GM12891 (cell line): Measurements from ENCODE around the gene CREB3L1.

Experiments used
- PAX5 ChIP-seq: IDR thresholded peaks from 2 replicates; pipeline ENCODE4 v1.6.1; 2011; ENCODE audit warnings: low read length, moderate library complexity, mild to moderate bottlenecking; ENCODE audit not compliant: insufficient read depth, severe bottlenecking
- POLR2A ChIP-seq: IDR thresholded peaks from 2 replicates; pipeline ENCODE4 v1.6.1; 2011; ENCODE audit warnings: low read depth, low read length, control low read depth
- TAF1 ChIP-seq: IDR thresholded peaks from 2 replicates; pipeline ENCODE4 v1.6.1; 2011; ENCODE audit warnings: low read depth, low read length, control low read depth

DNA sequence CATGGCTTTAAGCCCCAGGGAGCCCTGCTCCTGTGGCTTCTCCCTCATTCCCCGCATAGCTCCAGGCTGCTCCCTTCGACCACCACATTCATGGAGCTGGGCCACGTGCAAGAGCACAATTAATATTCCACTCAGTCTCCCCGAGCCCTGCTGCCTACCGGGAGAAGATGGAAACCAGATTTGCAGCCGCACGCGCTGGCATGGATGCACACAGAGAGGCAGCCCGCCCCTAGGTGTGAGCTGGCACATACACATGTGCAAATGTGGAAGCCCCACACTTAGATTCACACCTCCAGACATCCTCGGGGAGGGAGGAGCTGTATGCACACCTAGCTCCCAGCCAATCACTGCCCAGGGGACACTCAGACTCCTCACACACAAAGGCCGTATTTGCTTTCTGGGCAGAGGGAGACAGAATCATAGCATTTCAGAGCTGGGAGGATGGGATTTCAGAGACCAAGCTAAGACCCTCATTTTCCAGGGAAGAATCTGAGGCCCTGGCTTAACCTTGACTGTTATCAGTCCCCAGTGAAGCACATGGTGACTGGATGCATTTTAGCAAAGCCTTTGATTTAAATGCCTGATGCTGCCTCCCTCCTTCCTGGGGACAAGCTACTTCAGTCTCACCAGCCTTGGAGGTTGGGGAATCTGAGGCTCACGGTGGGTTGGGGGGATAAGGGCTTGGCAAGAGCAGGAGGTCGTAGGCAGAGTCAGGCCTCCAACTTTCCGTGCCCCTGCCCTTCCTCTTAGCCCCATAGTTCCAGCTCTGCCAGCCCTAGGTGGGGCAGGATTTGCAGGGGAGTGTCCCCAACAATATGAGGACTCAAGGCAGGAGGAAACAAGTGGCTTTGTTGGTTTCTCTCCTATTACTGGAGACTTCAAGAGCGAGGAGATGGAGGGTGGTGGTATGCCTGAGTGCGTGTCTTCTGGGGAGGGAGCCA is 5.3 kb upstream of the CREB3L1 start:
- no peak for TF ChIP-seq POLR2A
- no peak for TF ChIP-seq PAX5
- no peak for TF ChIP-seq TAF1
